HepG2 (cell line): ENCODE measurements around the gene SAMD4B. TPM values are rescaled to one million over a fixed set of nuclear protein-coding genes. Genes with fewer than 3 reads are reported as not detected.

Experiments used
- ARHGAP35 ChIP-seq: sonication (generic); formaldehyde crosslinking; IDR thresholded peaks from 2 replicates; pipeline ENCODE4 v1.9.0; 2022; ENCODE audit warnings: mild to moderate bottlenecking, inconsistent platforms, moderate library complexity, missing genetic modification reagents, borderline replicate concordance
- FOXC1 ChIP-seq: sonication (generic); formaldehyde crosslinking; IDR thresholded peaks from 2 replicates; pipeline ENCODE4 v1.8.0; 2022; ENCODE audit warnings: mild to moderate bottlenecking, missing genetic modification reagents, borderline replicate concordance
- GTF3A ChIP-seq: sonication (generic); formaldehyde crosslinking; conservative IDR thresholded peaks from 2 replicates; pipeline ENCODE4 v1.4.0; 2020; ENCODE audit warnings: mild to moderate bottlenecking, missing genetic modification reagents
- KAT2B ChIP-seq: fragments of 150-350 bp; IDR thresholded peaks from 2 replicates; pipeline ENCODE4 v1.6.1; 2014; ENCODE audit warnings: low read depth, low read length, borderline replicate concordance
- MAF1 ChIP-seq: sonication (generic); formaldehyde crosslinking; IDR thresholded peaks from 2 replicates; pipeline ENCODE4 v1.5.0; 2020; ENCODE audit warnings: missing genetic modification reagents, borderline replicate concordance
- MIXL1 ChIP-seq: IDR thresholded peaks from 2 replicates; pipeline ENCODE4 v1.6.1; 2016
- NFE2L2 ChIP-seq: fragments of 150-350 bp; IDR thresholded peaks from 2 replicates; pipeline ENCODE4 v1.6.1; 2014; ENCODE audit warnings: low read length
- SRSF9 ChIP-seq: fragments of 200-400 bp; formaldehyde crosslinking; IDR thresholded peaks from 2 replicates; pipeline ENCODE4 v1.6.1; 2018; ENCODE audit warnings: borderline replicate concordance, mild to moderate bottlenecking, low read depth, low read length; ENCODE audit not compliant: insufficient read depth, poor library complexity, severe bottlenecking
- THAP11 ChIP-seq: IDR thresholded peaks from 2 replicates; pipeline ENCODE4 v1.6.1; 2016; ENCODE audit warnings: missing biosample characterization, missing genetic modification reagents
- ZNF224 ChIP-seq: sonication (generic); formaldehyde crosslinking; IDR thresholded peaks from 2 replicates; pipeline ENCODE4 v1.5.0; 2020; ENCODE audit warnings: mild to moderate bottlenecking, missing genetic modification reagents
- ZNF430 ChIP-seq: sonication (generic); formaldehyde crosslinking; IDR thresholded peaks from 2 replicates; pipeline ENCODE4 v1.9.0; 2021; ENCODE audit warnings: mild to moderate bottlenecking, missing genetic modification reagents
- ZNF563 ChIP-seq: sonication (generic); formaldehyde crosslinking; IDR thresholded peaks from 2 replicates; pipeline ENCODE4 v1.8.0; 2022; ENCODE audit warnings: mild to moderate bottlenecking, moderate library complexity, missing genetic modification reagents
- ZNF761 ChIP-seq: sonication (generic); formaldehyde crosslinking; conservative IDR thresholded peaks from 2 replicates; pipeline ENCODE4 v1.4.0; 2020; ENCODE audit warnings: mild to moderate bottlenecking, missing genetic modification reagents
- ZSCAN22 ChIP-seq: sonication (generic); formaldehyde crosslinking; IDR thresholded peaks from 2 replicates; pipeline ENCODE4 v1.4.0; 2020; ENCODE audit warnings: mild to moderate bottlenecking, missing genetic modification reagents
- polyA plus RNA-seq, 8 experiments: library from polyadenylated mRNA; depleted of rRNA in 3 of 8; stranded (reverse) in 7 of 8; unstranded in 1 of 8; fragments of >200 nt; fragmentation: Illumina TruSeq in 4 of 8; extraction: Trizol in 4 of 8; gene quantifications; 2 replicates each; pipeline versions ENCODE4 v1.2.1 to v1.2.3, GENCODE V29; 2011 to 2016; ENCODE audit warnings: low read depth in 4 of 8, missing spikeins in 1 of 8, mixed read lengths in 1 of 8; ENCODE audit not compliant: insufficient read depth in 1 of 8
- total RNA-seq, 5 experiments: library from RNA; depleted of rRNA; stranded (reverse); fragments of >200 nt; fragmentation: Illumina TruSeq; extraction: Trizol; gene quantifications; 2 replicates each; pipeline ENCODE4 v1.2.3, GENCODE V29; 2016; ENCODE audit warnings: low read depth in 1 of 5
- TF ChIP-seq, protein P1 (sequence below): sonication (generic); formaldehyde crosslinking; IDR thresholded peaks from 2 replicates; pipeline ENCODE4 v1.4.0; 2020; ENCODE audit warnings: missing genetic modification reagents; ENCODE audit errors: not compliant biosample characterization
- TF ChIP-seq, protein P2 (sequence below): sonication (generic); formaldehyde crosslinking; IDR thresholded peaks from 2 replicates; pipeline ENCODE4 v1.4.0; 2020; ENCODE audit warnings: mild to moderate bottlenecking, missing genetic modification reagents
- TF ChIP-seq, protein P3 (sequence below): sonication (generic); formaldehyde crosslinking; IDR thresholded peaks from 2 replicates; pipeline ENCODE4 v1.4.0; 2020; ENCODE audit warnings: missing genetic modification reagents
- TF ChIP-seq, protein P4 (sequence below): sonication (generic); formaldehyde crosslinking; conservative IDR thresholded peaks from 2 replicates; pipeline ENCODE4 v1.5.0; 2020; ENCODE audit warnings: missing genetic modification reagents
- TF ChIP-seq, protein P5 (sequence below): sonication (generic); formaldehyde crosslinking; conservative IDR thresholded peaks from 2 replicates; pipeline ENCODE4 v1.4.0; 2020; ENCODE audit warnings: mild to moderate bottlenecking, missing genetic modification reagents, moderate library complexity

SAMD4B gene
- total and polyA plus RNA-seq, 2 of the 13 experiments (the other 11 are each of a cell fraction or from before 2014, with no cell fraction given), result 26.0 to 31.8 TPM

DNA sequence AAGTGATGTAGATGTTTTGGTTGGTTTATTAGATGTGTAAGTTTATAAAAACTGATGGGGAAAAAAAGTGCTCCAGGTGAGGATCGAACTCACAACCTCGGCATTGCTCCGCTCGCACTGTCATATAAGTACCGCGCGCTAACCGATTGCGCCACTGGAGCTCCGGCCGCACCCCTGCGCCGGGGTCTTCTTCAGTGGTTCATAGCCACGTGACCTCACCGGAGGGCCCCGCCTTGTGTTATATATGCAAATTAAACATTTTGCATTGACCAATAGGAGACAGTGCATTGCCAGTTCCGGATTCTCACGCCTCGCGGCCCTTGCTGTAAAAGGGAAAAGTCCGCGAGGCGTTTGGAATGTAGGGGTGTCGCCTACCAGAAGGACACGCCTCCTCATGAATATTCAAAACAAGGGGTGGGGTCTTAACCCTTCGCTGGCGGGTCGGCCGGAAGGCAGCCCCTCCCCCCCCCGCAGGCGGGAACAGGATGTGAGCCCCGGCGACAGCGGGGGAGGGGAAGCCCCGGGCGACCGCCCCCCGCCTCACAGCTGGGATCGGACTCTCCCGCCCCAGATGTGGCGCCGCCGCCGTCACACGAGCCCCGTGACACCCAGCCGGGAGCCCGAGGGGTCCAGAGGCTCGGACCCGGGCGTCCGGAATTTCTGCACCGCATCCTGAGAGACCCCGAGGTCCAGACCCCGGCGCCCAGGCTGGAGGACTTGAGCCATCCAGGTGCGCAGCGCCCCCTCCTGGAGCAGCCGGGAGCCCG lies 70.1 kb downstream of the SAMD4B start, which contains the start of gene PLEKHG2 (continued):
- TF ChIP-seq, protein P1, sequence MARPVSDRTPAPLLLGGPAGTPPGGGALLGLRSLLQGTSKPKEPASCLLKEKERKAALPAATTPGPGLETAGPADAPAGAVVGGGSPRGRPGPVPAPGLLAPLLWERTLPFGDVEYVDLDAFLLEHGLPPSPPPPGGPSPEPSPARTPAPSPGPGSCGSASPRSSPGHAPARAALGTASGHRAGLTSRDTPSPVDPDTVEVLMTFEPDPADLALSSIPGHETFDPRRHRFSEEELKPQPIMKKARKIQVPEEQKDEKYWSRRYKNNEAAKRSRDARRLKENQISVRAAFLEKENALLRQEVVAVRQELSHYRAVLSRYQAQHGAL (CRISPR knock-in tag), result no peak
- TF ChIP-seq MIXL1 (CRISPR knock-in tag) (peak; percentile 69; the same call in 1 of the 2 replicates), MAF1 (CRISPR knock-in tag) (peak; percentile 88; the same call in 1 of the 2 replicates), NFE2L2 (no peak), ZNF430 (CRISPR knock-in tag) (0 out of 2 replicates have a peak, but pooled peaks have one; percentile 14), FOXC1 (no peak), SRSF9 (no peak), ARHGAP35 (CRISPR knock-in tag) (0 out of 2 replicates have a peak, but pooled peaks have one; percentile 38), ZSCAN22 (no peak), ZNF563 (no peak; the same call in 1 of the 2 replicates), ZNF761 (CRISPR knock-in tag) (no peak), GTF3A (CRISPR knock-in tag) (peak; percentile 98), ZNF224 (CRISPR knock-in tag) (no peak), KAT2B (no peak), THAP11 (CRISPR knock-in tag) (peak; percentile 83)
- TF ChIP-seq, protein P2, sequence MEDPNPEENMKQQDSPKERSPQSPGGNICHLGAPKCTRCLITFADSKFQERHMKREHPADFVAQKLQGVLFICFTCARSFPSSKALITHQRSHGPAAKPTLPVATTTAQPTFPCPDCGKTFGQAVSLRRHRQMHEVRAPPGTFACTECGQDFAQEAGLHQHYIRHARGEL (CRISPR knock-in tag), result no peak
- TF ChIP-seq, protein P3, sequence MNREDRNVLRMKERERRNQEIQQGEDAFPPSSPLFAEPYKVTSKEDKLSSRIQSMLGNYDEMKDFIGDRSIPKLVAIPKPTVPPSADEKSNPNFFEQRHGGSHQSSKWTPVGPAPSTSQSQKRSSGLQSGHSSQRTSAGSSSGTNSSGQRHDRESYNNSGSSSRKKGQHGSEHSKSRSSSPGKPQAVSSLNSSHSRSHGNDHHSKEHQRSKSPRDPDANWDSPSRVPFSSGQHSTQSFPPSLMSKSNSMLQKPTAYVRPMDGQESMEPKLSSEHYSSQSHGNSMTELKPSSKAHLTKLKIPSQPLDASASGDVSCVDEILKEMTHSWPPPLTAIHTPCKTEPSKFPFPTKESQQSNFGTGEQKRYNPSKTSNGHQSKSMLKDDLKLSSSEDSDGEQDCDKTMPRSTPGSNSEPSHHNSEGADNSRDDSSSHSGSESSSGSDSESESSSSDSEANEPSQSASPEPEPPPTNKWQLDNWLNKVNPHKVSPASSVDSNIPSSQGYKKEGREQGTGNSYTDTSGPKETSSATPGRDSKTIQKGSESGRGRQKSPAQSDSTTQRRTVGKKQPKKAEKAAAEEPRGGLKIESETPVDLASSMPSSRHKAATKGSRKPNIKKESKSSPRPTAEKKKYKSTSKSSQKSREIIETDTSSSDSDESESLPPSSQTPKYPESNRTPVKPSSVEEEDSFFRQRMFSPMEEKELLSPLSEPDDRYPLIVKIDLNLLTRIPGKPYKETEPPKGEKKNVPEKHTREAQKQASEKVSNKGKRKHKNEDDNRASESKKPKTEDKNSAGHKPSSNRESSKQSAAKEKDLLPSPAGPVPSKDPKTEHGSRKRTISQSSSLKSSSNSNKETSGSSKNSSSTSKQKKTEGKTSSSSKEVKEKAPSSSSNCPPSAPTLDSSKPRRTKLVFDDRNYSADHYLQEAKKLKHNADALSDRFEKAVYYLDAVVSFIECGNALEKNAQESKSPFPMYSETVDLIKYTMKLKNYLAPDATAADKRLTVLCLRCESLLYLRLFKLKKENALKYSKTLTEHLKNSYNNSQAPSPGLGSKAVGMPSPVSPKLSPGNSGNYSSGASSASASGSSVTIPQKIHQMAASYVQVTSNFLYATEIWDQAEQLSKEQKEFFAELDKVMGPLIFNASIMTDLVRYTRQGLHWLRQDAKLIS (CRISPR knock-in tag), result no peak
- TF ChIP-seq, protein P4, sequence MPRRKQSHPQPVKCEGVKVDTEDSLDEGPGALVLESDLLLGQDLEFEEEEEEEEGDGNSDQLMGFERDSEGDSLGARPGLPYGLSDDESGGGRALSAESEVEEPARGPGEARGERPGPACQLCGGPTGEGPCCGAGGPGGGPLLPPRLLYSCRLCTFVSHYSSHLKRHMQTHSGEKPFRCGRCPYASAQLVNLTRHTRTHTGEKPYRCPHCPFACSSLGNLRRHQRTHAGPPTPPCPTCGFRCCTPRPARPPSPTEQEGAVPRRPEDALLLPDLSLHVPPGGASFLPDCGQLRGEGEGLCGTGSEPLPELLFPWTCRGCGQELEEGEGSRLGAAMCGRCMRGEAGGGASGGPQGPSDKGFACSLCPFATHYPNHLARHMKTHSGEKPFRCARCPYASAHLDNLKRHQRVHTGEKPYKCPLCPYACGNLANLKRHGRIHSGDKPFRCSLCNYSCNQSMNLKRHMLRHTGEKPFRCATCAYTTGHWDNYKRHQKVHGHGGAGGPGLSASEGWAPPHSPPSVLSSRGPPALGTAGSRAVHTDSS (CRISPR knock-in tag), result no peak
- TF ChIP-seq, protein P5, sequence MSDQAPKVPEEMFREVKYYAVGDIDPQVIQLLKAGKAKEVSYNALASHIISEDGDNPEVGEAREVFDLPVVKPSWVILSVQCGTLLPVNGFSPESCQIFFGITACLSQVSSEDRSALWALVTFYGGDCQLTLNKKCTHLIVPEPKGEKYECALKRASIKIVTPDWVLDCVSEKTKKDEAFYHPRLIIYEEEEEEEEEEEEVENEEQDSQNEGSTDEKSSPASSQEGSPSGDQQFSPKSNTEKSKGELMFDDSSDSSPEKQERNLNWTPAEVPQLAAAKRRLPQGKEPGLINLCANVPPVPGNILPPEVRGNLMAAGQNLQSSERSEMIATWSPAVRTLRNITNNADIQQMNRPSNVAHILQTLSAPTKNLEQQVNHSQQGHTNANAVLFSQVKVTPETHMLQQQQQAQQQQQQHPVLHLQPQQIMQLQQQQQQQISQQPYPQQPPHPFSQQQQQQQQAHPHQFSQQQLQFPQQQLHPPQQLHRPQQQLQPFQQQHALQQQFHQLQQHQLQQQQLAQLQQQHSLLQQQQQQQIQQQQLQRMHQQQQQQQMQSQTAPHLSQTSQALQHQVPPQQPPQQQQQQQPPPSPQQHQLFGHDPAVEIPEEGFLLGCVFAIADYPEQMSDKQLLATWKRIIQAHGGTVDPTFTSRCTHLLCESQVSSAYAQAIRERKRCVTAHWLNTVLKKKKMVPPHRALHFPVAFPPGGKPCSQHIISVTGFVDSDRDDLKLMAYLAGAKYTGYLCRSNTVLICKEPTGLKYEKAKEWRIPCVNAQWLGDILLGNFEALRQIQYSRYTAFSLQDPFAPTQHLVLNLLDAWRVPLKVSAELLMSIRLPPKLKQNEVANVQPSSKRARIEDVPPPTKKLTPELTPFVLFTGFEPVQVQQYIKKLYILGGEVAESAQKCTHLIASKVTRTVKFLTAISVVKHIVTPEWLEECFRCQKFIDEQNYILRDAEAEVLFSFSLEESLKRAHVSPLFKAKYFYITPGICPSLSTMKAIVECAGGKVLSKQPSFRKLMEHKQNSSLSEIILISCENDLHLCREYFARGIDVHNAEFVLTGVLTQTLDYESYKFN (CRISPR knock-in tag), result peak; percentile 11; the same call in 1 of the 2 replicates
